GM11168 (cell line): ENCODE data around the gene AP4E1.
"Not testable (repeated sequence)": the region's sequence is repeated elsewhere in the genome, so short reads cannot be mapped to it uniquely, and the experiment has no call there.

Source experiments
- in situ Hi-C: fragments of 300-500 bp; cut with MboI; formaldehyde crosslinking; loops from one replicate; pipeline ENCODE4 v1.12.0; 2022; ENCODE audit warnings: low sequenced_read_pairs; ENCODE audit not compliant: unreplicated experiment

The AP4E1 gene

GRCh38 chr15:51006336-51006985, 98.0 kb downstream of the AP4E1 start:
- in situ Hi-C loops = no loop called here

GRCh38 chr15:51007131-51007666, 98.7 kb downstream of the AP4E1 start:
- in situ Hi-C loops = no loop called here

- in situ Hi-C loops = no loop called here
Measured at GRCh38 chr15:51011212-51011611, 102.7 kb downstream of the AP4E1 start.

- in situ Hi-C loops = no loop called here
Measured at GRCh38 chr15:51016615-51017014, 108.1 kb downstream of the AP4E1 start.

GRCh38 chr15:51022206-51022605, 113.7 kb downstream of the AP4E1 start:
- in situ Hi-C loops = no loop called here

GRCh38 chr15:51023499-51023898, 115.0 kb downstream of the AP4E1 start:
- in situ Hi-C loops = no loop called here

GRCh38 chr15:51024735-51025453, 116.4 kb downstream of the AP4E1 start:
- in situ Hi-C loops = no loop called here

GRCh38 chr15:51025454-51025846, 117.0 kb downstream of the AP4E1 start:
- in situ Hi-C loops = no loop called here

GRCh38 chr15:51030649-51031316, 122.3 kb downstream of the AP4E1 start:
- in situ Hi-C loops = no loop called here

- in situ Hi-C loops = not testable (repeated sequence)
Measured at GRCh38 chr15:51037474-51037873, 129.0 kb downstream of the AP4E1 start.

GRCh38 chr15:51038162-51038973, 129.9 kb downstream of the AP4E1 start:
- in situ Hi-C loops = no loop called here

- in situ Hi-C loops = no loop called here
Measured at GRCh38 chr15:51038974-51039319, 130.5 kb downstream of the AP4E1 start.

- in situ Hi-C loops = no loop called here
Measured at GRCh38 chr15:51044037-51044727, 135.7 kb downstream of the AP4E1 start.

GRCh38 chr15:51046016-51046415, 137.5 kb downstream of the AP4E1 start:
- in situ Hi-C loops = no loop called here

- in situ Hi-C loops = no loop called here
Measured at GRCh38 chr15:51046799-51047449, 138.4 kb downstream of the AP4E1 start.

- in situ Hi-C loops = no loop called here
Measured at GRCh38 chr15:51048308-51048707, 139.8 kb downstream of the AP4E1 start.

GRCh38 chr15:51049081-51049480, 140.6 kb downstream of the AP4E1 start:
- in situ Hi-C loops = no loop called here

GRCh38 chr15:51051776-51052175, 143.3 kb downstream of the AP4E1 start:
- in situ Hi-C loops = no loop called here

- in situ Hi-C loops = no loop called here
Measured at GRCh38 chr15:51053571-51053970, 145.1 kb downstream of the AP4E1 start.
